ENCODE data around the gene ROCK1.

Gene ROCK1

GRCh38 chr18:21101172-21101571, 10.4 kb downstream of the ROCK1 start:
- no peak for DNase-seq

GRCh38 chr18:21100678-21101077, 10.9 kb downstream of the ROCK1 start:
- no peak for DNase-seq

DNA sequence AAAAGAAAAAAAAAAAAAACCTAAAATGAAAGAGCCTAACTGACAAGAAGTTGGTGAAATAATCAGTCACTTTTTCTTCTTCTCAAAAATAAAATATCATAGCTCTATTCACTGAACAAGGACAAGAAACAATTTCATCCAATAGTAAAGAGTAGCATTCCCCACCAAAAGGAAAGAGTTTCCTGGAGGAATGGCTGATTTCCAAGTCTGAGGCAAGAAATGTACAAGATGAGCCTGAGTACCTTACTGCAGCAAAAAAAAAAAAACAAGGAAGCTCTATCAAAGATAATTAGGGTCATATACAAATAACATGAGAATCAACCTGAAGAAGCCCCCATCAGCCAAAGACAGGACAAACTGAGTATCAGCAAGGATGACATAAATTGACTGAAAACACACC, 11.5 kb downstream of the ROCK1 start:
- no peak for DNase-seq

- no peak for DNase-seq
These were observed 12.2 kb downstream of the ROCK1 start for GRCh38 chr18:21099442-21099841.

- no peak for DNase-seq
These were observed 14.9 kb downstream of the ROCK1 start for GRCh38 chr18:21096760-21097159.

DNA sequence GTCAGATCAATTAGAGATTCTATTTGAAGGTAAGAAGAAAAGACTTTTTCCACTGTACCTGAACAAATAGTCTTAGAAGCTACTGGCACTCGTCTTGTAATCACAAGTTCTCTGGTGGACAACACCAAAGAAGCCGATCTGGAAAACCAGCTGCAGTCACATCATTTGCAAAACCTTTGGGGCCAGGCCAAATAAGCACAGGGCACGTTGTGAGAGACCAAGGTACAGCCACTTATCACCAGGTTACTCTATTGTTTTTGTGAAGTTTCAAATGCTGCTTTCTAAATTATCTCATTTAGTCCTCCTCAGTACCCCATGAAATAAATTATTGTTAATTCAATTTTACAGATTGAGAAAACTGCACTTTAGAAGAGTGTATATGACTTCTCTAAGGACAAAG, 18.5 kb downstream of the ROCK1 start:
- DNase-seq, result no peak

DNA sequence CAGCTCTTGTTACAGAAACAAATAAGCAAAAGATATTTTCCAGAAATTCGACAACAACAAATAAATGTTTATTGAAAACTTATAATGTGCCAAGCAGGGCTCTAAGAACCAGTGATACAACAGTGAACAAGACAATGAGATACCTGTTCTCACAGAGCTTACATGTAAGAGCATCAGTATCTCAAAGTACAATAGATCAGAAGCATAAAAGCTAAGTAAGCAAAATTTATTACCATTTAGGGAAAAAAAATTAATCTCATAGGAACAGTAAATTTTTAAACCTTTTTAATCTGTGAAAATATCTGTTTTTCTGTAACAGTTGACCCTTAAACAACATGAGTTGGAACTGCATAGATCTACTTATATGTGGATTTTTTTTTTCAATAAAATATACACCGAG, 20.9 kb downstream of the ROCK1 start:
- no peak for DNase-seq

GRCh38 chr18:21085579-21086166, 25.9 kb downstream of the ROCK1 start:
- DNase-seq, result no peak

GRCh38 chr18:21084511-21085078, 27.0 kb downstream of the ROCK1 start:
- DNase-seq, result no peak

GRCh38 chr18:21083017-21083416, 28.6 kb downstream of the ROCK1 start:
- DNase-seq, result no peak

GRCh38 chr18:21081426-21081825, 30.2 kb downstream of the ROCK1 start:
- no peak for DNase-seq

- no peak for DNase-seq
These were observed 31.0 kb downstream of the ROCK1 start for GRCh38 chr18:21080576-21080975.

GRCh38 chr18:21074336-21075323, 37.0 kb downstream of the ROCK1 start:
- no peak for DNase-seq

DNA sequence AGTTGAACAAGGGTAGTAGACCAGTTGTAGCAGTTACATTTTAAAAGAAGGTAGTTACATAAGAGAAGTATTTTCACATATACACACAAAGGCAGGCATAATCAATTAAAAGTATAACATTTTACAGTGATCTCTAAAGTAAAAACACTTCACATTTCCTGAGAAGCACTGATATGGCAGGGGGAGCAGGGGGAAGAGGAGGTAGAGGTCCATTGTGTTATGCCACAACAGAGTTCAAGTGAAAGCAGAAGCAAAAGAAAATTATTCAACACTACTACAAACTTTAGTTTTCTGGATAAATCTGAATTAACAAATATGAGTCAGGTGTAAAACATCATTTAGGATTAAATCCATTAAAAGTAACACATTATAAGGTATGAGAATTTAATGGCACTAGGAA, 38.4 kb downstream of the ROCK1 start:
- no peak for DNase-seq

DNA sequence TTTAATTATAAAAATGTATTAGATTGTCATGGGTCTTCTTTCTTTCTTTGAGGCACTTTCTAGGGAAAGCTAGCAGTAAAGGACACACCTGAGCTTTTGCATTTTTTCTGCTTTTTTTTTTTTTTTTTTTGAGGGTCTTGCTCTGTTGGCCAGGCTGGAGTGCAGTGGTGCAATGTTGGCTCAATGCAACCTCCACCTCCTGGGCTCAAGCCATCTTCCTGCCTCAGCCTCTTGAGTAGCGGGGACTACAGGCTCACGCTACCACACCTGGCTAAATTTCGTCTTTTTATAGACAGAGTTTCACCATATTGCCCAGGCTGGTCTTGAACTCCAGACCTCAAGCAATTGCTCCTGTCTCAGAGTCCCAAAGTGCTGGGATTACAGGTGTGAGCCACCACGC, 40.5 kb downstream of the ROCK1 start:
- DNase-seq, result no peak

GRCh38 chr18:21069468-21069867, 42.1 kb downstream of the ROCK1 start:
- DNase-seq, result no peak

DNA sequence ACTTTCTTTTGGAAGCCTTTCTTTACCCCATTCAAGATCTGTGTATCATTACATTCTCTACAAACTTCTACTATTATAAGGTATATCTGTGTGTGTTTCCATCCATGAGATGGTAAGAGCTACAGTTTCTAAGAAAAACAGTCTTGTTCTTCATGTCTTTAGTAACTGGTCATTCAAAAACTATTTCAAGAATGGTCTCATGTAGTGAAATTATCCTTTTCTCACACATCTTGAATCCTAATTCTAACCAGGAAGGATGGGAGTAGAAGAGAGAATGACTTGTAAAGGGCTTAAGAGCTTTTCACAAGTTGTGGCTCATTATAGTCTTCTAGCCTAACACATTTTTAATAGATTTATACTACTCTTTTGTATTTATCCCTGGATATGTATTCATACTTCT, 47.3 kb downstream of the ROCK1 start:
- DNase-seq, result no peak

GRCh38 chr18:21063011-21063410, 48.6 kb downstream of the ROCK1 start:
- DNase-seq, result no peak

GRCh38 chr18:21057112-21057511, 54.5 kb downstream of the ROCK1 start:
- DNase-seq, result no peak

GRCh38 chr18:21056545-21056944, 55.1 kb downstream of the ROCK1 start:
- no peak for DNase-seq

GRCh38 chr18:21054252-21054821, 57.3 kb downstream of the ROCK1 start:
- DNase-seq, result no peak

GRCh38 chr18:21053127-21053526, 58.5 kb downstream of the ROCK1 start:
- DNase-seq, result no peak

- no peak for DNase-seq
These were observed 59.2 kb downstream of the ROCK1 start for GRCh38 chr18:21052385-21052784.

- no peak for DNase-seq
These were observed 60.0 kb downstream of the ROCK1 start for GRCh38 chr18:21051620-21052019.

Data from NCI-H2081 (cell line).